B cell (primary cell): ENCODE measurements around the gene ESRRB. TPM values are rescaled to one million over a fixed set of nuclear protein-coding genes. Genes with fewer than 3 reads are reported as not detected.

Experiments used
- ATAC-seq: fragments of 200-7000 bp; cut with Tn5 transposase; one replicate; pipeline ENCODE4 v1.10.0; 2021; ENCODE audit warnings: low read depth, mild to moderate bottlenecking, moderate number of reproducible peaks, moderate library complexity
- CTCF ChIA-PET: fragments of 350-600 bp; sonication (Branson Sonifier 250); formaldehyde crosslinking; loops from one replicate; lab custom pipeline; 2021; ENCODE audit warnings: antibody characterized with exemption, inconsistent platforms; lab: Charles Lee
- POLR2A ChIA-PET: fragments of 350-600 bp; sonication (Branson Sonifier 250); formaldehyde crosslinking; loops from one replicate; lab custom pipeline; 2021; ENCODE audit warnings: antibody characterized with exemption; lab: Charles Lee
- DNase-seq: peaks from one replicate; pipeline ENCODE4 v3.0.0; 2013
- H2AFZ ChIP-seq: 2 replicates; pipeline ENCODE4 v1.6.1; 2012; ENCODE audit warnings: mild to moderate bottlenecking, low read depth, low read length; ENCODE audit not compliant: insufficient read depth, poor library complexity, severe bottlenecking
- H3K27ac ChIP-seq, 2 donors: 1 replicate in 1 of 2; 2 replicates in 1 of 2; pipeline ENCODE4 v1.5.1; 2012 to 2013; ENCODE audit warnings: low read length in 2 of 2, mild to moderate bottlenecking in 2 of 2, moderate library complexity in 1 of 2
- H3K27me3 ChIP-seq, 4 experiments: fragments of 200-600 bp in 1 of 4; sonication (generic) in 1 of 4; replicated peaks in 1 of 4; 1 replicate in 2 of 4; 2 replicates in 2 of 4; pipeline versions ENCODE4 v1.6.1 to v1.7.0; 2013 to 2016; ENCODE audit warnings: low read length in 3 of 4, mild to moderate bottlenecking in 2 of 4, mixed read lengths in 1 of 4, moderate library complexity in 1 of 4; ENCODE audit not compliant: insufficient read depth in 4 of 4, control insufficient read depth in 3 of 4; ENCODE audit errors: control extremely low read depth in 1 of 4
- H3K36me3 ChIP-seq, 2 experiments: replicated peaks in 1 of 2; 1 replicate in 1 of 2; 2 replicates in 1 of 2; pipeline versions ENCODE4 v1.6.1 to v1.7.1; 2013; ENCODE audit warnings: low read length in 1 of 2; ENCODE audit not compliant: insufficient read depth in 2 of 2, control insufficient read depth in 1 of 2; ENCODE audit errors: control extremely low read depth in 1 of 2, extremely low read depth in 1 of 2
- H3K4me1 ChIP-seq, 2 donors: fragments of 200-600 bp in 1 of 2; sonication (generic) in 1 of 2; 1 replicate in 1 of 2; 2 replicates in 1 of 2; pipeline versions ENCODE4 v1.5.1 to v1.6.1; 2013 to 2017; ENCODE audit warnings: low read length in 2 of 2; ENCODE audit not compliant: control insufficient read depth in 2 of 2, insufficient read depth in 2 of 2
- H3K4me2 ChIP-seq: replicated peaks from 2 replicates; pipeline ENCODE3; 2012; ENCODE audit warnings: mild to moderate bottlenecking, low read depth, low read length; ENCODE audit not compliant: poor library complexity, severe bottlenecking
- H3K4me3 ChIP-seq, 5 experiments: fragments of 200-600 bp in 1 of 5; sonication (generic) in 1 of 5; 1 replicate in 3 of 5; 2 replicates in 2 of 5; pipeline versions ENCODE4 v1.5.1 to v1.7.0; 2011 to 2016; ENCODE audit warnings: low read length in 4 of 5, mild to moderate bottlenecking in 4 of 5, low read depth in 2 of 5, control low read depth in 1 of 5, moderate library complexity in 1 of 5; ENCODE audit not compliant: insufficient read depth in 1 of 5; ENCODE audit errors: control extremely low read depth in 1 of 5, extremely low read depth in 1 of 5
- H3K79me2 ChIP-seq: fragments of 200-600 bp; sonication (generic); one replicate; pipeline ENCODE4 v1.6.0; 2016; ENCODE audit warnings: low read length; ENCODE audit not compliant: control insufficient read depth, insufficient read depth
- H3K9ac ChIP-seq: fragments of 200-600 bp; sonication (generic); 2 replicates; pipeline ENCODE4 v1.6.1; 2017; ENCODE audit warnings: mild to moderate bottlenecking, low read length, moderate library complexity
- H3K9me3 ChIP-seq, 3 donors: one replicate each; pipeline versions ENCODE4 v1.6.1 to v1.7.1; 2013; ENCODE audit warnings: low read length in 2 of 3; ENCODE audit not compliant: control insufficient read depth in 2 of 3, insufficient read depth in 1 of 3; ENCODE audit errors: control extremely low read depth in 1 of 3
- H4K20me1 ChIP-seq: 2 replicates; pipeline ENCODE4 v1.6.0; 2012; ENCODE audit warnings: mild to moderate bottlenecking, low read length; ENCODE audit not compliant: insufficient read depth, control insufficient read depth, poor library complexity, severe bottlenecking
- H3K27ac Mint-ChIP-seq: one replicate; pipeline ENCODE4 v1.8.0; 2021; ENCODE audit warnings: mixed read lengths
- H3K27me3 Mint-ChIP-seq: one replicate; pipeline ENCODE4 v1.8.0; 2021; ENCODE audit warnings: mixed read lengths
- H3K4me1 Mint-ChIP-seq: one replicate; pipeline ENCODE4 v1.8.0; 2021; ENCODE audit warnings: mixed read lengths
- H3K4me3 Mint-ChIP-seq: one replicate; pipeline ENCODE4 v1.8.0; 2021; ENCODE audit warnings: mixed read lengths
- H3K9me3 Mint-ChIP-seq: one replicate; pipeline ENCODE4 v1.8.0; 2022; ENCODE audit warnings: mixed read lengths; ENCODE audit not compliant: insufficient read depth
- EZH2 ChIP-seq: IDR thresholded peaks from 2 replicates; pipeline ENCODE4 v1.6.1; 2012; ENCODE audit warnings: borderline replicate concordance, low read depth, mild to moderate bottlenecking, moderate library complexity, low read length; ENCODE audit not compliant: insufficient read depth, poor library complexity, severe bottlenecking
- WGBS: methylation state at CpG from one replicate; pipeline ENCODE4 v1.1.5; 2013; ENCODE audit warnings: missing lambda C conversion rate; ENCODE audit not compliant: insufficient coverage; 5-methylcytosine and 5-hydroxymethylcytosine counted together
- intact Hi-C: fragments of 100-400 bp; cut with micrococcal nuclease; formaldehyde crosslinking; loops from one replicate; pipeline ENCODE4 v1.10.0; 2022
- polyA plus RNA-seq: library from polyadenylated mRNA; depleted of rRNA; stranded (reverse); fragments of >200 nt; gene quantifications from 2 replicates; pipeline ENCODE4 v1.2.3, GENCODE V29; 2012
- total RNA-seq, 2 donors: library from RNA; stranded (reverse); fragments of 120-200 nt in 1 of 2; gene quantifications; 1 replicate in 1 of 2; 2 replicates in 1 of 2; pipeline versions ENCODE4 v1.2.3 to v1.2.4, GENCODE V29; 2013 to 2022
- TF ChIP-seq, protein P1 (sequence below): fragments of 200-600 bp; IDR thresholded peaks from one replicate; pipeline ENCODE4 v1.8.0; 2022; ENCODE audit warnings: antibody characterized with exemption, mild to moderate bottlenecking

The ESRRB gene
- total and polyA plus RNA-seq, 2 donors (not counting 1 experiment from before 2014, with no cell fraction given), result 0.13 TPM; not detected in 1

DNA sequence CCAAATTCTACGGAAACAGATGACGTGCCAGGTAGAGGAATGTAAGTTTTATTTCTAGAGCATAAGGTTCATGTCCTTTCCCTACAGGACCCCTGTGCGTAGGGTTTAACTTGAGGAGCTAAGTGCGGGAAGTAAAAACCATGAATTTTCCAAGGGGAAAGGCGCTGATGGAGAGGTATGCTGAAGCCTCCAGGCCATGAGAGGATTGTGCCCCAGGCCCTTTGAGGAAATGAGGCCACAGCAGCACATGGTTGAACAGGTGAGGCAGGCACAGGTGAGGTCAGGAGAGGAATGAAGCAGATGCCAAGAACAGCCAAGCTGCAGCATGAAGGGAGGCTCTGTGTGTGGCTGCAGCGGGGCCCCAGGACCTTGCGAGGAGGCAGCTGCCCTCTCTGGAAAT, 14.7 kb downstream of the ESRRB start:
- no peak overlapping the region for H3K27ac Mint-ChIP-seq
- H3K4me3 ChIP-seq, result no peak overlapping the region
- POLR2A ChIA-PET, result no interaction called here
- no peak overlapping the region for H3K9ac ChIP-seq
- H3K9me3 Mint-ChIP-seq, result no peaks in the 10 kb centered on the region
- H4K20me1 ChIP-seq, result no peaks in the 10 kb centered on the region
- CTCF ChIA-PET, result interaction anchor here (1.0 kb wide), 1 partner anchor 340 kb away, joined by 3 read pairs; no protein-coding TSS in a partner anchor
- peaks cover 0 to 10% (median 3%) of the 10 kb centered on the region in 4 experiments for H3K27me3 ChIP-seq
- DNase-seq, result no peak
- intact Hi-C loops, result no loop called here
- H3K4me2 ChIP-seq, result no peak overlapping the region
- H3K4me3 Mint-ChIP-seq, result no peak overlapping the region
- H3K36me3 ChIP-seq, result no peaks in the 10 kb centered on the region
- H2AFZ ChIP-seq, result no peak overlapping the region
- H3K4me1 Mint-ChIP-seq, result no peaks in the 10 kb centered on the region
- H3K79me2 ChIP-seq, result no peaks in the 10 kb centered on the region
- WGBS, result 95% methylated on average over 4 of the region's 7 CpGs
- no peak overlapping the region for H3K27ac ChIP-seq
- H3K4me1 ChIP-seq, result no peaks in the 10 kb centered on the region
- no peak for ATAC-seq
- no peaks in the 10 kb centered on the region for H3K9me3 ChIP-seq
- H3K27me3 Mint-ChIP-seq, result peaks cover 27% of the 10 kb centered on the region
- no peak for TF ChIP-seq EZH2

DNA sequence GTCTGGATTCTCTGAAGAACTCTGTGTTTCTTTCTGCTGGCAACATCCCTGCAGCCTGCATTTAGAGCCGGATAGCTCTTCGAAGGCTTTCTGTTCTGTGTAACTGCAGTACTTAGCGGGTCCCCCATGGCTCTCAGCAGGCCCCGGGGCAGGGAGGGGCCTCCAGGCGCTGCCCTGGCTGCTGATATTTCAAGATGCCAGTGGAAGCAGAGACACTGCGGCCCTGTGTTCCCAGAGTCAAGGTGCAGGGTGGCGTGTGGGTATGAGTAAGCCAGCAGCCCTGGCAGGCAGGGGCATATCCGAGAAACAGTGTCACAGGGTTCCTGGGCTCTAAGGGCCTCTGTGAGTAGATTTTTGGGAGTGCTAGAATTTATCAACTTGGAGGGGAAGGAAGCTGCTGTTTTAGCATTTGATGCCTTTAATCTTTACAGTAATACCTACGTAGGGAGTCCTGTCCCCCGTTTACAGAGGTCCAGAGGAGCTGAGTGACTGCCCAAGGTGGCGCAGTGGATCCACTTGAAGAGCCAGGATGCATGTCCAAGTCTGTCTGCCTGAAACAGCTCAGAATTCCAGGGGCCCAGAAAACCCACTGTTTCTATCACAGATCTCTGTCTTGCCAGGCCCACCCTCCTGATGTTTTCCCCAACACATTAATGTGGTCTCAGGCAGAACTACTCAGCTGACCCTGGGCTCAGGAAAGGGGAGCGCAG, 16.2 kb downstream of the ESRRB start:
- H3K27me3 ChIP-seq, result peaks cover 0 to 5% (median under 1%) of the 10 kb centered on the region in 4 experiments
- Mint-ChIP-seq H3K4me1 (no peaks in the 10 kb centered on the region), H3K9me3 (no peaks in the 10 kb centered on the region), H3K27me3 (peaks cover 22% of the 10 kb centered on the region), H3K27ac (no peak overlapping the region), H3K4me3 (no peak overlapping the region)
- ChIA-PET CTCF (no interaction called here), POLR2A (no interaction called here)
- H2AFZ ChIP-seq, result no peak overlapping the region
- ATAC-seq (no peak), DNase-seq (no peak)
- TF ChIP-seq, protein P1, sequence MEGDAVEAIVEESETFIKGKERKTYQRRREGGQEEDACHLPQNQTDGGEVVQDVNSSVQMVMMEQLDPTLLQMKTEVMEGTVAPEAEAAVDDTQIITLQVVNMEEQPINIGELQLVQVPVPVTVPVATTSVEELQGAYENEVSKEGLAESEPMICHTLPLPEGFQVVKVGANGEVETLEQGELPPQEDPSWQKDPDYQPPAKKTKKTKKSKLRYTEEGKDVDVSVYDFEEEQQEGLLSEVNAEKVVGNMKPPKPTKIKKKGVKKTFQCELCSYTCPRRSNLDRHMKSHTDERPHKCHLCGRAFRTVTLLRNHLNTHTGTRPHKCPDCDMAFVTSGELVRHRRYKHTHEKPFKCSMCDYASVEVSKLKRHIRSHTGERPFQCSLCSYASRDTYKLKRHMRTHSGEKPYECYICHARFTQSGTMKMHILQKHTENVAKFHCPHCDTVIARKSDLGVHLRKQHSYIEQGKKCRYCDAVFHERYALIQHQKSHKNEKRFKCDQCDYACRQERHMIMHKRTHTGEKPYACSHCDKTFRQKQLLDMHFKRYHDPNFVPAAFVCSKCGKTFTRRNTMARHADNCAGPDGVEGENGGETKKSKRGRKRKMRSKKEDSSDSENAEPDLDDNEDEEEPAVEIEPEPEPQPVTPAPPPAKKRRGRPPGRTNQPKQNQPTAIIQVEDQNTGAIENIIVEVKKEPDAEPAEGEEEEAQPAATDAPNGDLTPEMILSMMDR, result no peak
- TF ChIP-seq EZH2, result no peak
- H3K79me2 ChIP-seq, result no peaks in the 10 kb centered on the region
- no peak overlapping the region for H3K27ac ChIP-seq
- no peak overlapping the region for H3K4me3 ChIP-seq
- no peaks in the 10 kb centered on the region for H4K20me1 ChIP-seq
- H3K4me1 ChIP-seq, result no peaks in the 10 kb centered on the region
- no peak overlapping the region for H3K4me2 ChIP-seq
- intact Hi-C loops, result no loop called here
- WGBS, result 84% methylated on average over 12 of the region's 12 CpGs
- no peaks in the 10 kb centered on the region for H3K36me3 ChIP-seq
- no peaks in the 10 kb centered on the region for H3K9me3 ChIP-seq
- no peak overlapping the region for H3K9ac ChIP-seq
